WTC11 (cell line): Measurements from ENCODE around the gene TMEM175. TPM values are rescaled to one million over a fixed set of nuclear protein-coding genes. Genes with fewer than 3 reads are reported as not detected.

Experiments used
- ATAC-seq: fragments of 200-7000 bp; cut with Tn5 transposase; 2 replicates; pipeline ENCODE4 v1.10.0; 2021; ENCODE audit warnings: mild to moderate bottlenecking, moderate library complexity
- CTCF ChIA-PET: fragments of 300-600 bp; sonication (Branson Sonifier 250); formaldehyde crosslinking; loops from one replicate; lab custom pipeline; 2021; ENCODE audit warnings: antibody characterized with exemption; lab: Charles Lee
- POLR2A ChIA-PET: fragments of 350-600 bp; sonication (Branson Sonifier 250); formaldehyde crosslinking; loops from one replicate; lab custom pipeline; 2021; ENCODE audit warnings: antibody characterized with exemption; lab: Charles Lee
- DNase-seq: peaks from one replicate; pipeline ENCODE4 v3.0.0; 2021; ENCODE audit warnings: low spot score
- H3K27ac Mint-ChIP-seq: 2 replicates; pipeline ENCODE4 v1.8.0; 2021; ENCODE audit warnings: mixed read lengths
- H3K27me3 Mint-ChIP-seq: 2 replicates; pipeline ENCODE4 v1.8.0; 2021; ENCODE audit warnings: low read depth, mild to moderate bottlenecking, moderate library complexity, mixed read lengths
- H3K36me3 Mint-ChIP-seq: 2 replicates; pipeline ENCODE4 v1.8.0; 2021; ENCODE audit warnings: mixed read lengths
- H3K4me1 Mint-ChIP-seq: 2 replicates; pipeline ENCODE4 v1.8.0; 2022; ENCODE audit warnings: mixed read lengths
- H3K4me3 Mint-ChIP-seq: 2 replicates; pipeline ENCODE4 v1.8.0; 2021; ENCODE audit warnings: mild to moderate bottlenecking, moderate library complexity, mixed read lengths
- H3K9me3 Mint-ChIP-seq: 2 replicates; pipeline ENCODE4 v1.8.0; 2021; ENCODE audit warnings: mixed read lengths
- IRF2 ChIP-seq: sonication (generic); formaldehyde crosslinking; IDR thresholded peaks from 2 replicates; pipeline ENCODE4 v1.8.0; 2022; ENCODE audit warnings: low read depth, missing genetic modification reagents, borderline replicate concordance
- MXD4 ChIP-seq: fragments of 250-450 bp; sonication (Bioruptor Pico); IDR thresholded peaks from 2 replicates; pipeline ENCODE4 v1.8.0; 2021; ENCODE audit warnings: mild to moderate bottlenecking, moderate library complexity, borderline replicate concordance
- MYBL2 ChIP-seq: sonication (generic); formaldehyde crosslinking; IDR thresholded peaks from 2 replicates; pipeline ENCODE4 v1.8.1; 2023; ENCODE audit warnings: mild to moderate bottlenecking, moderate library complexity, missing genetic modification reagents
- NFATC4 ChIP-seq: fragments of 250-450 bp; sonication (Bioruptor Pico); IDR thresholded peaks from 2 replicates; pipeline ENCODE4 v1.9.0; 2021; ENCODE audit warnings: mild to moderate bottlenecking
- NFYB ChIP-seq: sonication (generic); formaldehyde crosslinking; conservative IDR thresholded peaks from 2 replicates; pipeline ENCODE4 v1.8.0; 2022; ENCODE audit warnings: low read depth, missing genetic modification reagents
- NR2C2 ChIP-seq: sonication (generic); formaldehyde crosslinking; IDR thresholded peaks from 2 replicates; pipeline ENCODE4 v1.8.0; 2022; ENCODE audit warnings: mild to moderate bottlenecking, missing genetic modification reagents
- SMAD3 ChIP-seq: sonication (generic); formaldehyde crosslinking; IDR thresholded peaks from 2 replicates; pipeline ENCODE4 v1.8.0; 2022; ENCODE audit warnings: missing genetic modification reagents, mild to moderate bottlenecking, borderline replicate concordance
- SP1 ChIP-seq: sonication (generic); formaldehyde crosslinking; conservative IDR thresholded peaks from 2 replicates; pipeline ENCODE4 v1.8.1; 2022; ENCODE audit warnings: missing genetic modification reagents
- ZNF317 ChIP-seq: sonication (generic); formaldehyde crosslinking; IDR thresholded peaks from 2 replicates; pipeline ENCODE4 v1.8.1; 2023; ENCODE audit warnings: low read depth, mild to moderate bottlenecking, moderate library complexity, missing genetic modification reagents, borderline replicate concordance
- ZNF396 ChIP-seq: fragments of 250-450 bp; sonication (Bioruptor Pico); IDR thresholded peaks from 2 replicates; pipeline ENCODE4 v1.8.0; 2021; ENCODE audit warnings: mild to moderate bottlenecking, moderate library complexity, borderline replicate concordance
- total RNA-seq: library from RNA; stranded (reverse); gene quantifications from 3 replicates; pipeline ENCODE4 v1.2.3, GENCODE V29; 2021
- TF ChIP-seq, protein P1 (sequence below): sonication (generic); formaldehyde crosslinking; IDR thresholded peaks from 2 replicates; pipeline ENCODE4 v1.8.1; 2023; ENCODE audit warnings: mild to moderate bottlenecking, missing genetic modification reagents, moderate library complexity
- TF ChIP-seq, protein P2 (sequence below): sonication (generic); formaldehyde crosslinking; IDR thresholded peaks from 2 replicates; pipeline ENCODE4 v1.8.0; 2023; ENCODE audit warnings: missing genetic modification reagents, mild to moderate bottlenecking, borderline replicate concordance
- TF ChIP-seq, protein P3 (sequence below): sonication (generic); formaldehyde crosslinking; IDR thresholded peaks from 2 replicates; pipeline ENCODE4 v1.8.1; 2023; ENCODE audit warnings: mild to moderate bottlenecking, missing genetic modification reagents, moderate library complexity
- TF ChIP-seq, protein P4 (sequence below): sonication (generic); formaldehyde crosslinking; IDR thresholded peaks from 2 replicates; pipeline ENCODE4 v1.8.1; 2022; ENCODE audit warnings: missing genetic modification reagents, borderline replicate concordance
- TF ChIP-seq, protein P5 (sequence below): sonication (generic); formaldehyde crosslinking; IDR thresholded peaks from 2 replicates; pipeline ENCODE4 v1.8.1; 2023; ENCODE audit warnings: mild to moderate bottlenecking, missing genetic modification reagents
- TF ChIP-seq, protein P6 (sequence below): fragments of 250-450 bp; sonication (Bioruptor Pico); IDR thresholded peaks from 2 replicates; pipeline ENCODE4 v1.9.0; 2021; ENCODE audit warnings: mild to moderate bottlenecking, borderline replicate concordance

Gene TMEM175
- total RNA-seq, 1 experiment from 2014 or later, result 9.2 TPM

DNA sequence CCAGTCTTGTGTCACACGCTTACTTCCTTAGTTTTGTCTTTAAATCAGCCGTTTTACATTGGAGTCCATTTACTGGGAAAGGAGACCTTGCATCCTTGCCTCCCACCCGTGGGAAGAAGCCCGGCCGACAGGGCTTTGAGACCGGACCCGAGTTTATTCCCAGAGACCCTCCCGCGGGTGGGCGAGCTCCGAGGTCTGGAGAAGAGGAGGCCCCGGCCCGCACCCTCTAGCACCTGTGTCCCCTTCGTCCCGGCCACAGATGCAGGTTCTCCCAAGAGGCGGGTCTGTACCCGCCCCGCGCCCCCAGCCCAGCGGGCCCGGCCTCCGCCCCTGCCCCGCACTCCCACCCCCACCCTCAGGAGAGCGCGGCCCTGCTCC lies 64.7 kb downstream of the TMEM175 start:
- Mint-ChIP-seq H3K27ac (no peak overlapping the region), H3K9me3 (no peaks in the 10 kb centered on the region), H3K4me1 (peaks cover 2% of the 10 kb centered on the region), H3K36me3 (no peaks in the 10 kb centered on the region), H3K4me3 (peak overlapping the region; percentile 56), H3K27me3 (peaks cover 59% of the 10 kb centered on the region)
- DNase-seq (no peak), ATAC-seq (peak; percentile 9)
- ChIA-PET POLR2A (no interaction called here), CTCF (interaction anchor here (1.5 kb wide), 1 partner anchor 10 kb away, joined by 4 read pairs; the partner anchor contains the start of gene IDUA)
- TF ChIP-seq NR2C2 (CRISPR knock-in tag), result no peak
- no peak for TF ChIP-seq NFYB (CRISPR knock-in tag)
- TF ChIP-seq, protein P1, sequence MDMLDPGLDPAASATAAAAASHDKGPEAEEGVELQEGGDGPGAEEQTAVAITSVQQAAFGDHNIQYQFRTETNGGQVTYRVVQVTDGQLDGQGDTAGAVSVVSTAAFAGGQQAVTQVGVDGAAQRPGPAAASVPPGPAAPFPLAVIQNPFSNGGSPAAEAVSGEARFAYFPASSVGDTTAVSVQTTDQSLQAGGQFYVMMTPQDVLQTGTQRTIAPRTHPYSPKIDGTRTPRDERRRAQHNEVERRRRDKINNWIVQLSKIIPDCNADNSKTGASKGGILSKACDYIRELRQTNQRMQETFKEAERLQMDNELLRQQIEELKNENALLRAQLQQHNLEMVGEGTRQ (CRISPR knock-in tag), result no peak
- no peak for TF ChIP-seq SMAD3 (CRISPR knock-in tag)
- no peak for TF ChIP-seq MYBL2 (CRISPR knock-in tag)

DNA sequence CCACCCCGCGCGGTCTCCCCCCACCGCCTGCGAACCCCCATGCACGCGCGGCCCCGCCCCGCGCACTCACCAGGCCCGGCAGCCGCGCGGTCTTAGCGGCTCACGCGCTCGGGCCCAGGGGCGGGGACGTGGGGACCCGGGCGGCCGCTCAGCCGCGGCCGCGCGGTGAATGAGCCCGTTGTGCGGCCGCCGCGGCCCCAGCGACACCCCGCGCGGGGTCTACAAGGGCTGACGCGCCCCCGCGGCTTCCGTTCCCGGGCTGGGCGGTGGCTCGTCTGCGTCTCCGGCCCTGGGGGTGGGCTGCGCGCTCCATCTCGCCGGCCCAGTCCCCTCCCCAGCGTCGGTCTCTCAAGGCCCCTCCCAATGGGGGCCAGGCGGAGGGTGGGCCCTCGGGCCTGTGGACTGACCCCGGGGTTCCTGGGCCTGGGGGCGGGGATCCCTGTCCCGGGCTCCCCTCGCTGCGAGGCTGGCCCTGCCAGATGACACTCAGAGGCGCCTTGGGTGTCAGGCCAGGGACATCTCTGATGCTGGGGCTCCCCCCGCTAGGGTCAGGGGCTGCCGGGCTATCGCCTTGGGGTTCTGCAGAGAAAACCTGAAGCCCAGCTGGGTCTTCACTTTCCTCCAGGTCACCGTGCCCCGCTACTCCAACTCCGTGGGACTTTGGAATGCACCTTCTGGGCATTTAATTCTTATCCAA lies 65.3 kb downstream of the TMEM175 start:
- H3K4me1 Mint-ChIP-seq, result peaks cover 2% of the 10 kb centered on the region
- no peak overlapping the region for H3K27ac Mint-ChIP-seq
- no peak for TF ChIP-seq ZNF396 (CRISPR knock-in tag)
- TF ChIP-seq ZNF317 (CRISPR knock-in tag), result no peak
- TF ChIP-seq, protein P2, sequence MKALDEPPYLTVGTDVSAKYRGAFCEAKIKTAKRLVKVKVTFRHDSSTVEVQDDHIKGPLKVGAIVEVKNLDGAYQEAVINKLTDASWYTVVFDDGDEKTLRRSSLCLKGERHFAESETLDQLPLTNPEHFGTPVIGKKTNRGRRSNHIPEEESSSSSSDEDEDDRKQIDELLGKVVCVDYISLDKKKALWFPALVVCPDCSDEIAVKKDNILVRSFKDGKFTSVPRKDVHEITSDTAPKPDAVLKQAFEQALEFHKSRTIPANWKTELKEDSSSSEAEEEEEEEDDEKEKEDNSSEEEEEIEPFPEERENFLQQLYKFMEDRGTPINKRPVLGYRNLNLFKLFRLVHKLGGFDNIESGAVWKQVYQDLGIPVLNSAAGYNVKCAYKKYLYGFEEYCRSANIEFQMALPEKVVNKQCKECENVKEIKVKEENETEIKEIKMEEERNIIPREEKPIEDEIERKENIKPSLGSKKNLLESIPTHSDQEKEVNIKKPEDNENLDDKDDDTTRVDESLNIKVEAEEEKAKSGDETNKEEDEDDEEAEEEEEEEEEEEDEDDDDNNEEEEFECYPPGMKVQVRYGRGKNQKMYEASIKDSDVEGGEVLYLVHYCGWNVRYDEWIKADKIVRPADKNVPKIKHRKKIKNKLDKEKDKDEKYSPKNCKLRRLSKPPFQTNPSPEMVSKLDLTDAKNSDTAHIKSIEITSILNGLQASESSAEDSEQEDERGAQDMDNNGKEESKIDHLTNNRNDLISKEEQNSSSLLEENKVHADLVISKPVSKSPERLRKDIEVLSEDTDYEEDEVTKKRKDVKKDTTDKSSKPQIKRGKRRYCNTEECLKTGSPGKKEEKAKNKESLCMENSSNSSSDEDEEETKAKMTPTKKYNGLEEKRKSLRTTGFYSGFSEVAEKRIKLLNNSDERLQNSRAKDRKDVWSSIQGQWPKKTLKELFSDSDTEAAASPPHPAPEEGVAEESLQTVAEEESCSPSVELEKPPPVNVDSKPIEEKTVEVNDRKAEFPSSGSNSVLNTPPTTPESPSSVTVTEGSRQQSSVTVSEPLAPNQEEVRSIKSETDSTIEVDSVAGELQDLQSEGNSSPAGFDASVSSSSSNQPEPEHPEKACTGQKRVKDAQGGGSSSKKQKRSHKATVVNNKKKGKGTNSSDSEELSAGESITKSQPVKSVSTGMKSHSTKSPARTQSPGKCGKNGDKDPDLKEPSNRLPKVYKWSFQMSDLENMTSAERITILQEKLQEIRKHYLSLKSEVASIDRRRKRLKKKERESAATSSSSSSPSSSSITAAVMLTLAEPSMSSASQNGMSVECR (CRISPR knock-in tag), result no peak
- TF ChIP-seq, protein P3, sequence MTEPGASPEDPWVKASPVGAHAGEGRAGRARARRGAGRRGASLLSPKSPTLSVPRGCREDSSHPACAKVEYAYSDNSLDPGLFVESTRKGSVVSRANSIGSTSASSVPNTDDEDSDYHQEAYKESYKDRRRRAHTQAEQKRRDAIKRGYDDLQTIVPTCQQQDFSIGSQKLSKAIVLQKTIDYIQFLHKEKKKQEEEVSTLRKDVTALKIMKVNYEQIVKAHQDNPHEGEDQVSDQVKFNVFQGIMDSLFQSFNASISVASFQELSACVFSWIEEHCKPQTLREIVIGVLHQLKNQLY (CRISPR knock-in tag), result no peak
- TF ChIP-seq SP1 (CRISPR knock-in tag), result no peak
- TF ChIP-seq, protein P4, sequence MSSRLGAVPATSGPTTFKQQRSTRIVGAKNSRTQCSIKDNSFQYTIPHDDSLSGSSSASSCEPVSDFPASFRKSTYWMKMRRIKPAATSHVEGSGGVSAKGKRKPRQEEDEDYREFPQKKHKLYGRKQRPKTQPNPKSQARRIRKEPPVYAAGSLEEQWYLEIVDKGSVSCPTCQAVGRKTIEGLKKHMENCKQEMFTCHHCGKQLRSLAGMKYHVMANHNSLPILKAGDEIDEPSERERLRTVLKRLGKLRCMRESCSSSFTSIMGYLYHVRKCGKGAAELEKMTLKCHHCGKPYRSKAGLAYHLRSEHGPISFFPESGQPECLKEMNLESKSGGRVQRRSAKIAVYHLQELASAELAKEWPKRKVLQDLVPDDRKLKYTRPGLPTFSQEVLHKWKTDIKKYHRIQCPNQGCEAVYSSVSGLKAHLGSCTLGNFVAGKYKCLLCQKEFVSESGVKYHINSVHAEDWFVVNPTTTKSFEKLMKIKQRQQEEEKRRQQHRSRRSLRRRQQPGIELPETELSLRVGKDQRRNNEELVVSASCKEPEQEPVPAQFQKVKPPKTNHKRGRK (CRISPR knock-in tag), result no peak
- TF ChIP-seq, protein P5, sequence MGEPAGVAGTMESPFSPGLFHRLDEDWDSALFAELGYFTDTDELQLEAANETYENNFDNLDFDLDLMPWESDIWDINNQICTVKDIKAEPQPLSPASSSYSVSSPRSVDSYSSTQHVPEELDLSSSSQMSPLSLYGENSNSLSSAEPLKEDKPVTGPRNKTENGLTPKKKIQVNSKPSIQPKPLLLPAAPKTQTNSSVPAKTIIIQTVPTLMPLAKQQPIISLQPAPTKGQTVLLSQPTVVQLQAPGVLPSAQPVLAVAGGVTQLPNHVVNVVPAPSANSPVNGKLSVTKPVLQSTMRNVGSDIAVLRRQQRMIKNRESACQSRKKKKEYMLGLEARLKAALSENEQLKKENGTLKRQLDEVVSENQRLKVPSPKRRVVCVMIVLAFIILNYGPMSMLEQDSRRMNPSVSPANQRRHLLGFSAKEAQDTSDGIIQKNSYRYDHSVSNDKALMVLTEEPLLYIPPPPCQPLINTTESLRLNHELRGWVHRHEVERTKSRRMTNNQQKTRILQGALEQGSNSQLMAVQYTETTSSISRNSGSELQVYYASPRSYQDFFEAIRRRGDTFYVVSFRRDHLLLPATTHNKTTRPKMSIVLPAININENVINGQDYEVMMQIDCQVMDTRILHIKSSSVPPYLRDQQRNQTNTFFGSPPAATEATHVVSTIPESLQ, result no peak
- no peak for TF ChIP-seq NFATC4 (CRISPR knock-in tag)
- no peak for TF ChIP-seq MXD4 (CRISPR knock-in tag)
- TF ChIP-seq, protein P6, sequence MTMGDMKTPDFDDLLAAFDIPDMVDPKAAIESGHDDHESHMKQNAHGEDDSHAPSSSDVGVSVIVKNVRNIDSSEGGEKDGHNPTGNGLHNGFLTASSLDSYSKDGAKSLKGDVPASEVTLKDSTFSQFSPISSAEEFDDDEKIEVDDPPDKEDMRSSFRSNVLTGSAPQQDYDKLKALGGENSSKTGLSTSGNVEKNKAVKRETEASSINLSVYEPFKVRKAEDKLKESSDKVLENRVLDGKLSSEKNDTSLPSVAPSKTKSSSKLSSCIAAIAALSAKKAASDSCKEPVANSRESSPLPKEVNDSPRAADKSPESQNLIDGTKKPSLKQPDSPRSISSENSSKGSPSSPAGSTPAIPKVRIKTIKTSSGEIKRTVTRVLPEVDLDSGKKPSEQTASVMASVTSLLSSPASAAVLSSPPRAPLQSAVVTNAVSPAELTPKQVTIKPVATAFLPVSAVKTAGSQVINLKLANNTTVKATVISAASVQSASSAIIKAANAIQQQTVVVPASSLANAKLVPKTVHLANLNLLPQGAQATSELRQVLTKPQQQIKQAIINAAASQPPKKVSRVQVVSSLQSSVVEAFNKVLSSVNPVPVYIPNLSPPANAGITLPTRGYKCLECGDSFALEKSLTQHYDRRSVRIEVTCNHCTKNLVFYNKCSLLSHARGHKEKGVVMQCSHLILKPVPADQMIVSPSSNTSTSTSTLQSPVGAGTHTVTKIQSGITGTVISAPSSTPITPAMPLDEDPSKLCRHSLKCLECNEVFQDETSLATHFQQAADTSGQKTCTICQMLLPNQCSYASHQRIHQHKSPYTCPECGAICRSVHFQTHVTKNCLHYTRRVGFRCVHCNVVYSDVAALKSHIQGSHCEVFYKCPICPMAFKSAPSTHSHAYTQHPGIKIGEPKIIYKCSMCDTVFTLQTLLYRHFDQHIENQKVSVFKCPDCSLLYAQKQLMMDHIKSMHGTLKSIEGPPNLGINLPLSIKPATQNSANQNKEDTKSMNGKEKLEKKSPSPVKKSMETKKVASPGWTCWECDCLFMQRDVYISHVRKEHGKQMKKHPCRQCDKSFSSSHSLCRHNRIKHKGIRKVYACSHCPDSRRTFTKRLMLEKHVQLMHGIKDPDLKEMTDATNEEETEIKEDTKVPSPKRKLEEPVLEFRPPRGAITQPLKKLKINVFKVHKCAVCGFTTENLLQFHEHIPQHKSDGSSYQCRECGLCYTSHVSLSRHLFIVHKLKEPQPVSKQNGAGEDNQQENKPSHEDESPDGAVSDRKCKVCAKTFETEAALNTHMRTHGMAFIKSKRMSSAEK (CRISPR knock-in tag), result no peak
- no peak for TF ChIP-seq IRF2 (CRISPR knock-in tag)
- TF ChIP-seq, all 79 proteins: peak for 0
- ChIA-PET CTCF (interaction anchor here (1.9 kb wide), 1 partner anchor 71 kb away, joined by 5 read pairs; no protein-coding TSS in a partner anchor), POLR2A (no interaction called here)
- Mint-ChIP-seq H3K9me3 (no peaks in the 10 kb centered on the region), H3K4me3 (peak overlapping the region; percentile 39; the same call in 1 of the 2 replicates), H3K27me3 (peaks cover 63% of the 10 kb centered on the region), H3K36me3 (no peaks in the 10 kb centered on the region)
- ATAC-seq, result peak; percentile 26
- no peak for DNase-seq
